GM23338 (cell line): ENCODE data around the gene VSTM2B. TPM values are rescaled to one million over a fixed set of nuclear protein-coding genes. Genes with fewer than 3 reads are reported as not detected.

ENCODE experiments used
- ATAC-seq: fragments of 200-7000 bp; cut with Tn5 transposase; 3 replicates; pipeline ENCODE4 v1.9.1; 2020
- DNase-seq: peaks from one replicate; pipeline ENCODE4 v3.0.0-alpha.2; 2015; ENCODE audit warnings: low spot score
- H2AFZ ChIP-seq: fragments of 200-600 bp; sonication (generic); 2 replicates; pipeline ENCODE4 v1.8.0; 2016; ENCODE audit warnings: antibody characterized with exemption, mild to moderate bottlenecking, moderate library complexity
- H3F3A ChIP-seq: fragments of 200-600 bp; sonication (generic); replicated peaks from 2 replicates; pipeline ENCODE4 v1.8.0; 2017; ENCODE audit warnings: antibody characterized with exemption, mixed run types, low read depth
- H3K27ac ChIP-seq: fragments of 200-600 bp; sonication (generic); 2 replicates; pipeline ENCODE4 v1.6.1; 2016; ENCODE audit warnings: low read depth
- H3K27me3 ChIP-seq: fragments of 200-600 bp; sonication (generic); 2 replicates; pipeline ENCODE4 v1.8.0; 2016; ENCODE audit warnings: mild to moderate bottlenecking, mixed run types, moderate library complexity; ENCODE audit not compliant: insufficient read depth
- H3K36me3 ChIP-seq: fragments of 200-600 bp; sonication (generic); 2 replicates; pipeline ENCODE4 v1.8.0; 2016; ENCODE audit warnings: mild to moderate bottlenecking; ENCODE audit not compliant: insufficient read depth
- H3K4me1 ChIP-seq: fragments of 200-600 bp; sonication (generic); 2 replicates; pipeline ENCODE4 v1.8.0; 2016; ENCODE audit warnings: mild to moderate bottlenecking, moderate library complexity; ENCODE audit not compliant: insufficient read depth
- H3K4me2 ChIP-seq: fragments of 200-600 bp; sonication (generic); 2 replicates; pipeline ENCODE4 v1.7.1; 2017; ENCODE audit warnings: mixed run types
- H3K4me3 ChIP-seq: fragments of 200-600 bp; sonication (generic); 2 replicates; pipeline ENCODE4 v1.6.1; 2016; ENCODE audit warnings: mixed run types
- H3K79me2 ChIP-seq: fragments of 200-600 bp; sonication (generic); replicated peaks from 2 replicates; pipeline ENCODE4 v1.8.0; 2017; ENCODE audit warnings: mild to moderate bottlenecking; ENCODE audit not compliant: insufficient read depth
- H3K9me2 ChIP-seq: fragments of 200-600 bp; sonication (generic); 2 replicates; pipeline ENCODE4 v1.8.0; 2017; ENCODE audit not compliant: insufficient read depth
- H4K20me1 ChIP-seq: fragments of 200-600 bp; sonication (generic); replicated peaks from 2 replicates; pipeline ENCODE4 v1.8.0; 2017; ENCODE audit warnings: mild to moderate bottlenecking; ENCODE audit not compliant: insufficient read depth
- H3K27ac Mint-ChIP-seq: 2 replicates; pipeline ENCODE4 v1.8.0; 2020; ENCODE audit warnings: inconsistent platforms, mild to moderate bottlenecking, moderate library complexity, mixed read lengths
- H3K27me3 Mint-ChIP-seq: 3 replicates; pipeline ENCODE4 v1.8.0; 2022; ENCODE audit warnings: low read depth, mild to moderate bottlenecking, moderate library complexity, mixed read lengths, inconsistent platforms; ENCODE audit not compliant: insufficient read depth, poor library complexity
- H3K36me3 Mint-ChIP-seq: 3 replicates; pipeline ENCODE4 v1.8.0; 2021; ENCODE audit warnings: low read depth, mild to moderate bottlenecking, inconsistent platforms, moderate library complexity, mixed read lengths
- H3K4me1 Mint-ChIP-seq: 3 replicates; pipeline ENCODE4 v1.8.0; 2020; ENCODE audit warnings: mild to moderate bottlenecking, inconsistent platforms, mixed read lengths
- H3K4me3 Mint-ChIP-seq: 3 replicates; pipeline ENCODE4 v1.8.0; 2021; ENCODE audit warnings: moderate library complexity, mild to moderate bottlenecking, inconsistent platforms, mixed read lengths
- H3K9me3 Mint-ChIP-seq: 3 replicates; pipeline ENCODE4 v1.8.0; 2020; ENCODE audit warnings: moderate library complexity, mild to moderate bottlenecking, inconsistent platforms, mixed read lengths
- CREB1 ChIP-seq: fragments of 250-450 bp; sonication (Bioruptor Pico); IDR thresholded peaks from 2 replicates; pipeline ENCODE4 v1.5.0; 2020; ENCODE audit warnings: low read depth, mild to moderate bottlenecking, moderate library complexity
- CTCF ChIP-seq, 2 experiments: fragments of 200-600 bp in 1 of 2; sonication (generic) in 1 of 2; conservative IDR thresholded peaks; 2 replicates each; pipeline versions ENCODE4 v1.5.1 to v1.6.1; 2016 to 2017; ENCODE audit warnings: antibody characterized with exemption in 2 of 2, low read depth in 2 of 2, mild to moderate bottlenecking in 2 of 2, moderate library complexity in 1 of 2
- ETS1 ChIP-seq: IDR thresholded peaks from 2 replicates; pipeline ENCODE4 v1.6.1; 2016; ENCODE audit warnings: antibody characterized with exemption
- EZH2 ChIP-seq: fragments of 200-600 bp; sonication (generic); IDR thresholded peaks from one replicate; pipeline ENCODE4 v1.8.0; 2017; ENCODE audit warnings: antibody characterized with exemption, mild to moderate bottlenecking, low read depth; ENCODE audit not compliant: unreplicated experiment
- EZH2phosphoT487 ChIP-seq: fragments of 200-600 bp; sonication (generic); IDR thresholded peaks from one replicate; pipeline ENCODE4 v1.8.1; 2018; ENCODE audit warnings: antibody characterized with exemption; ENCODE audit not compliant: unreplicated experiment
- JUNB ChIP-seq: IDR thresholded peaks from one replicate; pipeline ENCODE4 v1.6.1; 2016; ENCODE audit warnings: antibody characterized with exemption; ENCODE audit not compliant: unreplicated experiment
- NANOG ChIP-seq: IDR thresholded peaks from 2 replicates; pipeline ENCODE4 v1.6.1; 2016; ENCODE audit warnings: antibody characterized with exemption, borderline replicate concordance
- POLR2AphosphoS5 ChIP-seq: IDR thresholded peaks from 2 replicates; pipeline ENCODE4 v1.6.1; 2016; ENCODE audit warnings: antibody characterized with exemption, low read depth
- REST ChIP-seq: IDR thresholded peaks from one replicate; pipeline ENCODE4 v1.6.1; 2018; ENCODE audit warnings: antibody characterized with exemption; ENCODE audit not compliant: unreplicated experiment
- STAT1 ChIP-seq: IDR thresholded peaks from one replicate; pipeline ENCODE4 v1.6.1; 2016; ENCODE audit warnings: antibody characterized with exemption; ENCODE audit not compliant: unreplicated experiment
- ZNF114 ChIP-seq: fragments of 250-450 bp; sonication (Bioruptor Pico); IDR thresholded peaks from 2 replicates; pipeline ENCODE4 v1.5.0; 2020; ENCODE audit warnings: mild to moderate bottlenecking, moderate library complexity
- ZNF331 ChIP-seq: fragments of 250-450 bp; sonication (Bioruptor Pico); IDR thresholded peaks from 2 replicates; pipeline ENCODE4 v1.5.0; 2020; ENCODE audit warnings: low read depth, mild to moderate bottlenecking, moderate library complexity
- polyA plus RNA-seq: library from polyadenylated mRNA; unstranded; fragments of >200 nt; fragmentation: Nextera tagmentation; extraction: Ambion mirVana; gene quantifications from 2 replicates; pipeline ENCODE4 v1.2.1, GENCODE V29; 2016
- total RNA-seq: library from RNA; depleted of rRNA; stranded (reverse); fragments of >200 nt; shearing (Covaris generic); gene quantifications from 2 replicates; pipeline ENCODE4 v1.2.3, GENCODE V29; 2014

Gene VSTM2B
- total and polyA plus RNA-seq, 2 experiments from 2014 or later, result 1.2 to 1.8 TPM

GRCh38 chr19:29487432-29487831 lies 38.4 kb upstream of the VSTM2B start:
- Mint-ChIP-seq H3K36me3 (no peaks in the 10 kb centered on the region; the same call in 2 of the 3 replicates), H3K4me1 (peaks cover 17% of the 10 kb centered on the region), H3K4me3 (no peak overlapping the region), H3K27me3 (peaks cover 3% of the 10 kb centered on the region), H3K9me3 (no peaks in the 10 kb centered on the region), H3K27ac (no peak overlapping the region)
- no peak for DNase-seq
- no peaks in the 10 kb centered on the region for H4K20me1 ChIP-seq
- peaks cover 6% of the 10 kb centered on the region for H3K4me1 ChIP-seq
- H3K9me2 ChIP-seq, result no peaks in the 10 kb centered on the region
- H3K27me3 ChIP-seq, result no peaks in the 10 kb centered on the region
- no peak for ATAC-seq
- no peak for TF ChIP-seq EZH2
- no peak for TF ChIP-seq STAT1
- no peak for TF ChIP-seq NANOG
- TF ChIP-seq REST, result no peak
- no peak for TF ChIP-seq JUNB
- TF ChIP-seq EZH2phosphoT487, result no peak
- no peak for TF ChIP-seq CTCF (conservative IDR thresholded peaks at IDR 0.05; ENCODE audit: low read depth in 2 of 2)
- no peak for TF ChIP-seq ZNF331
- no peak for TF ChIP-seq POLR2AphosphoS5
- no peak for TF ChIP-seq ETS1
- no peak overlapping the region for H2AFZ ChIP-seq
- H3K4me3 ChIP-seq, result no peak overlapping the region
- H3K79me2 ChIP-seq, result no peaks in the 10 kb centered on the region
- no peak overlapping the region for H3K4me2 ChIP-seq
- no peaks in the 10 kb centered on the region for H3K36me3 ChIP-seq
- H3F3A ChIP-seq, result no peaks in the 10 kb centered on the region
- no peak overlapping the region for H3K27ac ChIP-seq

- Histone ChIP-seq H3K4me3 (no peak overlapping the region), H3K27ac (no peak overlapping the region), H2AFZ (no peak overlapping the region), H3K4me2 (no peak overlapping the region), H3K79me2 (no peaks in the 10 kb centered on the region), H3K4me1 (peaks cover 14% of the 10 kb centered on the region), H3K27me3 (no peaks in the 10 kb centered on the region), H3K9me2 (no peaks in the 10 kb centered on the region), H3K36me3 (no peaks in the 10 kb centered on the region), H4K20me1 (no peaks in the 10 kb centered on the region), H3F3A (no peaks in the 10 kb centered on the region)
- H3K4me3 Mint-ChIP-seq, result no peak overlapping the region
- ATAC-seq (no peak), DNase-seq (no peak)
- no peak overlapping the region for H3K27ac Mint-ChIP-seq
- H3K27me3 Mint-ChIP-seq, result peaks cover 3% of the 10 kb centered on the region
- H3K36me3 Mint-ChIP-seq, result no peaks in the 10 kb centered on the region; the same call in 2 of the 3 replicates
- peaks cover 25% of the 10 kb centered on the region for H3K4me1 Mint-ChIP-seq
- TF ChIP-seq ZNF114 (CRISPR knock-in tag) (no peak), POLR2AphosphoS5 (no peak), ZNF331 (no peak), CREB1 (CRISPR knock-in tag) (no peak), EZH2 (no peak)
- no peaks in the 10 kb centered on the region for H3K9me3 Mint-ChIP-seq
Measured at GRCh38 chr19:29488316-29488715, 37.5 kb upstream of the VSTM2B start.
